GM12874 (cell line): ENCODE measurements around the gene DLGAP1.

Experiments used
- TF ChIP-seq, protein P1 (sequence below): IDR thresholded peaks from 2 replicates; pipeline ENCODE4 v1.5.1; 2011; ENCODE audit warnings: low read depth, mild to moderate bottlenecking, control low read depth, low read length, moderate library complexity; ENCODE audit not compliant: insufficient read depth

DLGAP1 gene

DNA sequence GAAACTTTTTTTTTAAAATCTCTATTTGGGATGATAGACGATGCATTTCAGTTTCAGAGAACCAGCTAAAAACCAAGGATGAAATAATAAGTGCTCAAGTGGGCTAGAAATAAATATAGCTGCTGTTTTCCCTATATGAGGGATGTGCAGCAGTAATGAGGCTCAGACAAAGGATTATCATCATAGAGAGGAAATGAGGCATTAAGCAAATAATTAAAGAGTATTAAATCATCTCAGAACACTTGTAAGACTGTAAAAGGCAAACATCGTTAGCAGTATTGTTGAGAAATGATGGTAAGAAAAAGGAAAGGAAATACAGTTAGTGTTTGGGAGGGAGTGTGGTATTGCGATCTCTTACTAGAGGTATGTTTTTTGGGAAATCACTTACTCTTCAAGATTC is 771.6 kb downstream of the DLGAP1 start:
- TF ChIP-seq, protein P1, sequence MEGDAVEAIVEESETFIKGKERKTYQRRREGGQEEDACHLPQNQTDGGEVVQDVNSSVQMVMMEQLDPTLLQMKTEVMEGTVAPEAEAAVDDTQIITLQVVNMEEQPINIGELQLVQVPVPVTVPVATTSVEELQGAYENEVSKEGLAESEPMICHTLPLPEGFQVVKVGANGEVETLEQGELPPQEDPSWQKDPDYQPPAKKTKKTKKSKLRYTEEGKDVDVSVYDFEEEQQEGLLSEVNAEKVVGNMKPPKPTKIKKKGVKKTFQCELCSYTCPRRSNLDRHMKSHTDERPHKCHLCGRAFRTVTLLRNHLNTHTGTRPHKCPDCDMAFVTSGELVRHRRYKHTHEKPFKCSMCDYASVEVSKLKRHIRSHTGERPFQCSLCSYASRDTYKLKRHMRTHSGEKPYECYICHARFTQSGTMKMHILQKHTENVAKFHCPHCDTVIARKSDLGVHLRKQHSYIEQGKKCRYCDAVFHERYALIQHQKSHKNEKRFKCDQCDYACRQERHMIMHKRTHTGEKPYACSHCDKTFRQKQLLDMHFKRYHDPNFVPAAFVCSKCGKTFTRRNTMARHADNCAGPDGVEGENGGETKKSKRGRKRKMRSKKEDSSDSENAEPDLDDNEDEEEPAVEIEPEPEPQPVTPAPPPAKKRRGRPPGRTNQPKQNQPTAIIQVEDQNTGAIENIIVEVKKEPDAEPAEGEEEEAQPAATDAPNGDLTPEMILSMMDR = no peak

DNA sequence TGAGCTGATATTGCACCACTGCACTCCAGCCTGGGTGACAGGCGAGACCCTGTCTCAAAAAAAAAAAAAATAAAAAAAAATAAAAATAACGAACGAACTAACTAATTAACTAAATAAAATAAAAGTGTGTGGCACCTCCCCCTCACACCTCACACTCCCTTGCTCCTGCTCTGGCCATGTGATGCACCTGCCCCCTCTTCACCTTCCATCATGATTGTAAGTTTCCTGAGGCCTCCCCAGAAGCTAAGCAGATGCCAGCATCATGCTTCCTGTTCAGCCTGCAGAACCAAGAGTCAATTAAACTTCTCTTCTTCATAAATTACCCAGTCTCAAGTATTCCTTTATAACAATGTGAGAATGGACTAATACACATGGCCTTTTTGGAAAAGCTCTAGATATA is 773.0 kb downstream of the DLGAP1 start:
- TF ChIP-seq, protein P1 = no peak

DNA sequence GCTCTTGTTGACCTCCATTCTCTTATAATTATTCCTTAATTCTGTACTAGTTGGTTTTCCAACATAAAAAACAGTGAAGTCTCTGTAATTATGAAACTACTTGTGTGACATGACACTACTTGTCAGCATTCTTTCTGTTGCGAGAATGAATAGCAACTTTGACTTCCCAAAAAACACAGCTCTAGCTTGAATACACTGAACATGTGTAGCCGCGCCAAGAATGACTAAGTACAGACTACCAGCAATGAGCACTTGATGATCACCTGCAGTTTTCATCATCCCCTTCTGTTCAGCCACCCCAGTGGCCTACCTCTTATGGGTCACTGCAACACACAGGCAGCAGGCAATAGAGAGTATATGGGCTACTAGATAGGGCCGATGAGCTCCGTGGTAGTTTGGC is 775.9 kb downstream of the DLGAP1 start:
- TF ChIP-seq, protein P1 = no peak

DNA sequence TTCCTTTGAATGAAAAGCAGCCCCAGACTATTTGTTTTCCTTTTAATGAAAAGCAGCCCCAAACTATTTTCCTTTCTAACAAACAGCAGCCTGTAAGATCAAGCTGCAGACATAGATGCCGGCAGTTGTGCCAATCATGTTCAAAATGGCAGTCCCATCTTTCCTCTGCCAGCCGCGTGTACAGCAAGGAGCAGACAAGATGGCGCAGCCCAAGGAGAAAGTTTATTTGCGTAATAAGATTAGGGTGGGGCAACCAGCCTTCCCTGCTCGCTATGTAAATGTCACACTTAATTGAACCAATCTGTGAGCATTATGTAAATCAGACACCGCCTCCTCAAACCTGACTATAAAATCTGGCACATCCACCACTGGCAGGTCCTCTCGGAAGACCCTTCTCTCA is 779.1 kb downstream of the DLGAP1 start:
- TF ChIP-seq, protein P1 = no peak

DNA sequence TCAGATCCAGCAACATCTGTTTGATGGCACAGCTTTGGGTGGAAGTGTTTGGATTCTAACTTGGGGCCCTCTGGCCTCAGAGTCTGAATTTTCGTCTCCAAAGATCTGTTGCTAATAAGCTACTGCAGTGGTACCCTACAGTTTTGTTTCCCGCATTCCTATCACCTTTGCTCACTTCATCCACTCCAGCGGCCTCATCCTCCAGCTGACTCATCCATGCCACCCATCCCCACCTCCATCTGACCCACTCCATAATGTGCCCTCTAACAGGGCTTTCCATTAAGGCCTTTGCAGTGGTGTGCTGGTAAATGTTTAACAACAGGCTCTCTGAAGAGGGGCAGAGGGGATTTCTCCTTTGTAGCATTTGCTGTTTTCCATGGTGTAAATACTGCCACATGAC is 779.7 kb downstream of the DLGAP1 start:
- TF ChIP-seq, protein P1 = no peak

DNA sequence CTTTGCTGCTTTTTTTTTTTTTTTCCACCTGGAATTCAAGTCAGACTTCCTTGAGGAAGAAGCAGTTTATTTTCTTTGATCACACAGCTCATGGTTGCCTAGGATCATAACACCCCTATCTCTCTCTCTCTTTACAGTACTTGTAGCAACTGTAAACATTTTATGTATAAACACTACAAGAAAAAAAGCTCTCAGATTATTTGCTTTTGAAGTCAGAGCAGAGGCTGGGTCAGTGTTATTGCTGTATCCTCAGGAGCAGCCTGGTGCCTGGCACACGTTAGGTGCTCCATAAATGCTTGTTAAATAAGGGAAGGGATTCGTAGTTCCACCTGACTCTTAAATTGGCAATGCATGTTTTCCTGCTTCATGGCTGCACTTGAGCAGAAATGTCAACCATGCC is 783.9 kb downstream of the DLGAP1 start:
- TF ChIP-seq, protein P1 = no peak

DNA sequence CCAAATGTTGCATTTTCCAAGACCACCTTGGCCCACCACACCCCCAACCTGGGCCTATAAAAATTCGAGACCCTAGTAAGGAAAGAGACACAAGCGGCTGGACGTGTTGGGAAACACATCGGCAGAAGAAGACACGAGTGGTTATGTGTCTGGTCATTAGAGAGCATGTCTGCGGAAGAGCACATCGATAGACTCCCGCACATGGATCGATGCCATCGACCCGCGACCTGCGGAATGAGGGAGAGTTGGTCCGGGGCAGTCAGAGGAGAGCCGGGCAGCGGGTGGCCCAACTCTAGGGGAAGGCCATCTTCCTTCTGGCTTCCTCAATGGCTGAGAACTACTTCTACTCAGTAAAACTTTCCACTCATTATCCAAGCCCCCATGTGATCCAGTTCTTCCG is 785.7 kb downstream of the DLGAP1 start:
- TF ChIP-seq, protein P1 = no peak
